Endothelial cell (in vitro differentiated cells): Measurements from ENCODE around the gene GRIK3. TPM values are rescaled to one million over a fixed set of nuclear protein-coding genes. Genes with fewer than 3 reads are reported as not detected.

Experiments used
- DNase-seq: peaks from one replicate; pipeline ENCODE4 v3.0.0; 2021; ENCODE audit warnings: low spot score
- H3K27ac Mint-ChIP-seq: one replicate; pipeline ENCODE4 v1.8.0; 2021; ENCODE audit warnings: mixed read lengths, inconsistent platforms; ENCODE audit not compliant: unreplicated experiment
- H3K27me3 Mint-ChIP-seq: one replicate; pipeline ENCODE4 v1.8.0; 2021; ENCODE audit warnings: mild to moderate bottlenecking, moderate library complexity, mixed read lengths, inconsistent platforms; ENCODE audit not compliant: unreplicated experiment
- H3K36me3 Mint-ChIP-seq: one replicate; pipeline ENCODE4 v1.8.0; 2021; ENCODE audit warnings: mild to moderate bottlenecking, low read depth, mixed read lengths, inconsistent platforms; ENCODE audit not compliant: unreplicated experiment
- H3K4me1 Mint-ChIP-seq: one replicate; pipeline ENCODE4 v1.8.0; 2021; ENCODE audit warnings: mild to moderate bottlenecking, mixed read lengths, inconsistent platforms; ENCODE audit not compliant: unreplicated experiment
- H3K4me3 Mint-ChIP-seq: one replicate; pipeline ENCODE4 v1.8.0; 2021; ENCODE audit warnings: mild to moderate bottlenecking, mixed read lengths, inconsistent platforms; ENCODE audit not compliant: unreplicated experiment
- H3K9me3 Mint-ChIP-seq: one replicate; pipeline ENCODE4 v1.8.0; 2021; ENCODE audit warnings: mixed read lengths, inconsistent platforms; ENCODE audit not compliant: unreplicated experiment
- CTCF ChIP-seq: fragments of 200-600 bp; sonication (generic); IDR thresholded peaks from one replicate; pipeline ENCODE4 v1.5.0; 2021; ENCODE audit warnings: antibody characterized with exemption; ENCODE audit not compliant: unreplicated experiment
- total RNA-seq: library from RNA; stranded (reverse); fragmentation: NEBNext Ultra II Directional; extraction: Animal tissue kit (Norgen Biotek cat#: 25700); gene quantifications from one replicate; pipeline ENCODE4 v1.2.1, GENCODE V29; 2021; ENCODE audit not compliant: unreplicated experiment

The GRIK3 gene
- total RNA-seq, 1 donor from 2014 or later, result 0.05 TPM

- Mint-ChIP-seq H3K36me3 (peaks cover 4% of the 10 kb centered on the region), H3K9me3 (no peaks in the 10 kb centered on the region), H3K4me3 (no peak overlapping the region), H3K4me1 (no peaks in the 10 kb centered on the region), H3K27me3 (peaks cover 17% of the 10 kb centered on the region), H3K27ac (no peak overlapping the region)
- no peak for TF ChIP-seq CTCF
- no peak for DNase-seq
These were observed 83.0 kb downstream of the GRIK3 start for GRCh38 chr1:36951292-36951750.

- TF ChIP-seq CTCF, result no peak
- Mint-ChIP-seq H3K4me3 (no peak overlapping the region), H3K36me3 (peaks cover 4% of the 10 kb centered on the region), H3K9me3 (no peaks in the 10 kb centered on the region), H3K4me1 (no peaks in the 10 kb centered on the region), H3K27ac (no peak overlapping the region), H3K27me3 (peaks cover 20% of the 10 kb centered on the region)
- no peak for DNase-seq
These were observed 83.6 kb downstream of the GRIK3 start for GRCh38 chr1:36950604-36951291.

- peaks cover 2% of the 10 kb centered on the region for H3K4me1 Mint-ChIP-seq
- H3K4me3 Mint-ChIP-seq, result no peak overlapping the region
- H3K36me3 Mint-ChIP-seq, result peaks cover 4% of the 10 kb centered on the region
- H3K9me3 Mint-ChIP-seq, result no peaks in the 10 kb centered on the region
- no peak overlapping the region for H3K27ac Mint-ChIP-seq
- peaks cover 16% of the 10 kb centered on the region for H3K27me3 Mint-ChIP-seq
- no peak for TF ChIP-seq CTCF
- no peak for DNase-seq
These were observed 85.7 kb downstream of the GRIK3 start for GRCh38 chr1:36948606-36949005.

GRCh38 chr1:36948147-36948546, 86.2 kb downstream of the GRIK3 start:
- DNase-seq, result no peak
- Mint-ChIP-seq H3K27me3 (peaks cover 13% of the 10 kb centered on the region), H3K9me3 (no peaks in the 10 kb centered on the region), H3K27ac (no peak overlapping the region), H3K36me3 (peaks cover 4% of the 10 kb centered on the region), H3K4me3 (no peak overlapping the region), H3K4me1 (peaks cover 2% of the 10 kb centered on the region)
- TF ChIP-seq CTCF, result no peak

- no peak for DNase-seq
- Mint-ChIP-seq H3K4me3 (no peak overlapping the region), H3K36me3 (peaks cover under 1% of the 10 kb centered on the region), H3K27ac (no peak overlapping the region), H3K4me1 (peaks cover 2% of the 10 kb centered on the region), H3K9me3 (no peaks in the 10 kb centered on the region), H3K27me3 (peaks cover 11% of the 10 kb centered on the region)
- no peak for TF ChIP-seq CTCF
These were observed 86.9 kb downstream of the GRIK3 start for GRCh38 chr1:36947384-36947783.
